CD14-positive monocyte (primary cell): ENCODE results near the gene GTSF1L. TPM values are rescaled to one million over a fixed set of nuclear protein-coding genes. Genes with fewer than 3 reads are reported as not detected.

Experiments
- DNase-seq, 3 donors: peaks; one replicate each; pipeline ENCODE4 v3.0.0-alpha.2; 2011 to 2022
- H2AFZ ChIP-seq: 2 replicates; pipeline ENCODE4 v1.6.0; 2012; ENCODE audit warnings: mild to moderate bottlenecking, low read depth, low read length, inconsistent platforms; ENCODE audit not compliant: insufficient read depth, poor library complexity, severe bottlenecking
- H3K27ac ChIP-seq, 2 donors: 1 replicate in 1 of 2; 2 replicates in 1 of 2; pipeline ENCODE4 v1.5.1; 2012 to 2013; ENCODE audit warnings: low read length in 2 of 2, control low read depth in 1 of 2, inconsistent platforms in 1 of 2, low read depth in 1 of 2, mild to moderate bottlenecking in 1 of 2
- H3K27me3 ChIP-seq, 2 donors: one replicate each; pipeline versions ENCODE4 v1.6.0 to v1.6.1; 2011 to 2013; ENCODE audit warnings: low read length in 2 of 2; ENCODE audit not compliant: control insufficient read depth in 2 of 2, insufficient read depth in 2 of 2
- H3K36me3 ChIP-seq, 2 donors: replicated peaks in 1 of 2; 1 replicate in 1 of 2; 2 replicates in 1 of 2; pipeline versions ENCODE4 v1.5.1 to v1.6.1; 2012 to 2013; ENCODE audit warnings: low read length in 2 of 2, control low read depth in 1 of 2, inconsistent platforms in 1 of 2, mild to moderate bottlenecking in 1 of 2; ENCODE audit not compliant: insufficient read depth in 2 of 2, control insufficient read depth in 1 of 2
- H3K4me1 ChIP-seq, 2 donors: 1 replicate in 1 of 2; 2 replicates in 1 of 2; pipeline versions ENCODE4 v1.5.1 to v1.6.1; 2012 to 2013; ENCODE audit warnings: low read length in 2 of 2, control low read depth in 1 of 2, inconsistent platforms in 1 of 2, mild to moderate bottlenecking in 1 of 2, moderate library complexity in 1 of 2; ENCODE audit not compliant: insufficient read depth in 2 of 2, control insufficient read depth in 1 of 2
- H3K4me2 ChIP-seq: replicated peaks from 2 replicates; pipeline ENCODE3; 2012; ENCODE audit warnings: low read length, moderate library complexity, mild to moderate bottlenecking; ENCODE audit not compliant: poor library complexity, severe bottlenecking; ENCODE audit errors: extremely low read depth
- H3K4me3 ChIP-seq, 3 experiments: fragments of 200-600 bp in 1 of 3; sonication (generic) in 1 of 3; replicated peaks in 1 of 3; 1 replicate in 2 of 3; 2 replicates in 1 of 3; pipeline ENCODE4 v1.5.1; 2011 to 2013; ENCODE audit warnings: low read length in 3 of 3, mild to moderate bottlenecking in 3 of 3, control low read depth in 2 of 3, low read depth in 2 of 3, inconsistent platforms in 1 of 3, moderate library complexity in 1 of 3
- H3K79me2 ChIP-seq: 2 replicates; pipeline ENCODE4 v1.6.0; 2012; ENCODE audit warnings: mild to moderate bottlenecking, control low read depth, inconsistent platforms, low read length, moderate library complexity; ENCODE audit not compliant: insufficient read depth
- H3K9ac ChIP-seq: 2 replicates; pipeline ENCODE4 v1.6.0; 2017; ENCODE audit warnings: low read length, mild to moderate bottlenecking; ENCODE audit not compliant: insufficient read depth, poor library complexity, severe bottlenecking
- H3K9me3 ChIP-seq, 2 donors: replicated peaks in 1 of 2; 1 replicate in 1 of 2; 2 replicates in 1 of 2; pipeline versions ENCODE4 v1.5.1 to v1.6.1; 2012 to 2013; ENCODE audit warnings: low read length in 2 of 2, control low read depth in 1 of 2; ENCODE audit not compliant: control insufficient read depth in 1 of 2, insufficient read depth in 1 of 2
- H4K20me1 ChIP-seq: 2 replicates; pipeline ENCODE4 v1.6.0; 2012; ENCODE audit warnings: mild to moderate bottlenecking, low read length, control low read depth, moderate library complexity; ENCODE audit not compliant: insufficient read depth
- H3K27ac Mint-ChIP-seq, 7 donors: one replicate each; pipeline ENCODE4 v1.8.0; 2020; ENCODE audit warnings: mild to moderate bottlenecking in 7 of 7, mixed read lengths in 7 of 7, moderate library complexity in 6 of 7, inconsistent platforms in 2 of 7
- H3K27me3 Mint-ChIP-seq, 3 donors: one replicate each; pipeline ENCODE4 v1.8.0; 2021 to 2022; ENCODE audit warnings: low read depth in 3 of 3, mild to moderate bottlenecking in 3 of 3, mixed read lengths in 3 of 3, moderate library complexity in 3 of 3, inconsistent platforms in 1 of 3
- H3K36me3 Mint-ChIP-seq, 2 donors: one replicate each; pipeline ENCODE4 v1.8.0; 2020; ENCODE audit warnings: mixed read lengths in 2 of 2, inconsistent platforms in 1 of 2, mild to moderate bottlenecking in 1 of 2
- H3K4me1 Mint-ChIP-seq: one replicate; pipeline ENCODE4 v1.8.0; 2020; ENCODE audit warnings: mild to moderate bottlenecking, mixed read lengths
- H3K4me3 Mint-ChIP-seq, 2 donors: one replicate each; pipeline ENCODE4 v1.8.0; 2020; ENCODE audit warnings: mild to moderate bottlenecking in 2 of 2, mixed read lengths in 2 of 2, moderate library complexity in 1 of 2
- H3K9me3 Mint-ChIP-seq, 7 donors: one replicate each; pipeline ENCODE4 v1.8.0; 2020 to 2022; ENCODE audit warnings: mixed read lengths in 7 of 7, mild to moderate bottlenecking in 6 of 7, moderate library complexity in 6 of 7, inconsistent platforms in 2 of 7
- CTCF ChIP-seq: fragments of 200-600 bp; IDR thresholded peaks from one replicate; pipeline ENCODE4 v1.8.0; 2022; ENCODE audit warnings: antibody characterized with exemption, mild to moderate bottlenecking
- WGBS: methylation state at CpG from one replicate; pipeline ENCODE4 v1.1.5; 2013; ENCODE audit warnings: missing lambda C conversion rate; ENCODE audit not compliant: insufficient coverage; 5-methylcytosine and 5-hydroxymethylcytosine counted together
- intact Hi-C, 2 donors: fragments of 100-400 bp; cut with micrococcal nuclease; formaldehyde crosslinking; loops; one replicate each; pipeline versions ENCODE4 v1.15.0 to v1.15.1; 2023
- polyA plus RNA-seq, 3 donors: library from polyadenylated mRNA; depleted of rRNA in 1 of 3; unstranded in 2 of 3; stranded (reverse) in 1 of 3; fragments of 300-500 nt in 2 of 3; fragments of >200 nt in 1 of 3; fragmentation: Illumina TruSeq in 2 of 3; gene quantifications; 1 replicate in 2 of 3; 2 replicates in 1 of 3; pipeline ENCODE4 v1.2.3, GENCODE V29; 2012 to 2021

The GTSF1L gene
- polyA plus RNA-seq, 3 donors, result not detected

- no peaks in the 10 kb centered on the region for H4K20me1 ChIP-seq
- no peak overlapping the region for H3K9ac ChIP-seq
- no peak overlapping the region for H3K4me3 ChIP-seq
- H3K4me1 Mint-ChIP-seq, result peaks cover 1% of the 10 kb centered on the region
- H3K27ac Mint-ChIP-seq, result peak overlapping the region in 4 of 7 donors; percentile 3 to 61 (median 44)
- WGBS, result 95% methylated on average over 7 of the region's 8 CpGs
- no peak overlapping the region for H3K4me2 ChIP-seq
- no peaks in the 10 kb centered on the region for H3K79me2 ChIP-seq
- H3K4me1 ChIP-seq, result no peaks in the 10 kb centered on the region
- H3K27ac ChIP-seq, result no peak overlapping the region
- H3K9me3 Mint-ChIP-seq, result peaks cover 0 to 1% (median 0%) of the 10 kb centered on the region in 7 donors
- no peaks in the 10 kb centered on the region for H3K27me3 Mint-ChIP-seq
- no peak overlapping the region for H3K4me3 Mint-ChIP-seq
- peaks cover 3 to 5% of the 10 kb centered on the region in 2 donors for H3K36me3 ChIP-seq
- H2AFZ ChIP-seq, result no peak overlapping the region
- intact Hi-C loops, result no loop called here
- no peaks in the 10 kb centered on the region for H3K9me3 ChIP-seq
- no peaks in the 10 kb centered on the region for H3K27me3 ChIP-seq
- H3K36me3 Mint-ChIP-seq, result peaks cover 26 to 52% of the 10 kb centered on the region in 2 donors
- no peak for DNase-seq
- no peak for TF ChIP-seq CTCF
Observed at GRCh38 chr20:43681468-43681942, 45.3 kb downstream of the GTSF1L start.

DNA sequence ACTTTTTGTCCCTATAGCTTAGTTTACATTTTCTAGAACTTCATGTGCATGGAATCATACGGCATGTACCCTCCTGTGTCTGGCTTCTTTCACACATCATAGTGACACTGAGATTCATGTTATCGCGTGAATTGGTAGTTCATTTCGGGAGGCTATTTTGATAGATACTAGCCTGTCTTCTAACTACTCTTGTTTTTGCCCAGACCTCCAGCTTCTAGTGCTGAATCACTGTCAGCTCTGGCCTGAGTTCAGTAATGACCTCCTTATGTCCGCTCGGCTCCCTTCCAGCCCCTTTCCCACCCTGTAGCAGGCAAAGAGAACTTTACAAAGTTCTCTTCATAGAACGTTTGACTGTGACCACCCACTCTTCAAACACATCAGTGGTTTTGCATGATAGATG lies 45.8 kb downstream of the GTSF1L start:
- TF ChIP-seq CTCF, result no peak
- intact Hi-C loops, result no loop called here
- Histone ChIP-seq H3K4me1 (no peaks in the 10 kb centered on the region), H3K36me3 (peaks cover 3 to 9% of the 10 kb centered on the region in 2 donors), H3K27ac (no peak overlapping the region), H4K20me1 (no peaks in the 10 kb centered on the region), H3K9ac (no peak overlapping the region), H3K9me3 (no peaks in the 10 kb centered on the region), H3K27me3 (no peaks in the 10 kb centered on the region), H2AFZ (no peak overlapping the region), H3K79me2 (no peaks in the 10 kb centered on the region), H3K4me3 (no peak overlapping the region), H3K4me2 (no peak overlapping the region)
- peaks cover 0 to 1% (median 0%) of the 10 kb centered on the region in 7 donors for H3K9me3 Mint-ChIP-seq
- H3K36me3 Mint-ChIP-seq, result peaks cover 29 to 52% of the 10 kb centered on the region in 2 donors
- H3K4me3 Mint-ChIP-seq, result no peak overlapping the region
- WGBS, result 100% methylated on average over 4 of the region's 7 CpGs
- no peak for DNase-seq
- no peaks in the 10 kb centered on the region for H3K27me3 Mint-ChIP-seq
- peaks cover 1% of the 10 kb centered on the region for H3K4me1 Mint-ChIP-seq
- peak overlapping the region in 1 of 7 donors; percentile 60 for H3K27ac Mint-ChIP-seq
